Activated naive CD4-positive, alpha-beta T cell (primary cell): ENCODE data around the gene SRBD1.

ENCODE experiments used
- DNase-seq, 4 experiments: peaks; one replicate each; lab custom pipeline; 2025; lab: John Stamatoyannopoulos, UW

The SRBD1 gene

DNA sequence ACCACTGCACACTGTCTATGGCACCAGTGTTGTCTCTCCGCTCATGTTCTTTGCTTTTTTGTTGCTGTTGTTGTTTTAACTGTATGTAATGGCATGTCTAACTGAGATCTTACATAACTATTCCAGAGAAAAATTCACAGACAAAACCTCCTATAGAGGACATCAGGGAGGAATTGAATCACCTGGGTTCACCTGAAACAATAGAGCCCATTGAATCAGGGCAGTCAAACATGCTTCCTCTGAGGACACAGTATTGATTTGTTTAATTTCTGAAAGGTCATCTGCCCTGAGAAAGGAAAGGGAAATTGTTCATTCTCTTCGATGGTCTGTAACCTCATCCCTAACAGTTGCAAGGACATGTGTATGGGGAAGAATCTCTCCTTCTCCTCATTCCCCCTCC is 237.5 kb downstream of the SRBD1 start:
- DNase-seq: no peak

GRCh38 chr2:45370369-45370768 is 240.7 kb downstream of the SRBD1 start:
- DNase-seq: no peak

DNA sequence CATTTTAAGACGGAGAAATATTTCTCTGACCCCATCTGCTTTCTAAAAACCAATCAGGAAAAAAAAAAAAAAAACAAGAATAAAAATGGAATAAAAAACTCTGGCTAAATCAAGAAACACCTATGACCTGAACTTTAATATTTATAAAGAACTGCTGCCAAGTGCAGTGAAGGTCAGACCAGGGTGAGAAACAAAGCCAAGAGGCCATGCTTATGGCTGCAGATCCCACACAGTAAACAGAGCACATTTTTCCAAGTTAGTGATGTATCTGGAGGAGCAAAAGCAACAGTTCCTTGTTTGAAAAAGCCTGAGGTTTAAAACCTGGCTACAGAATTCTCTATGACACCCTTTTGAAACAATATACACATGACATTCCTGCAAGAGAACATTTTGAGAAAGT is 242.3 kb downstream of the SRBD1 start:
- DNase-seq: no peak

GRCh38 chr2:45361666-45362065 is 249.4 kb downstream of the SRBD1 start:
- DNase-seq: no peak

- DNase-seq: no peak
Observed at GRCh38 chr2:45354776-45355175, 256.3 kb downstream of the SRBD1 start.

DNA sequence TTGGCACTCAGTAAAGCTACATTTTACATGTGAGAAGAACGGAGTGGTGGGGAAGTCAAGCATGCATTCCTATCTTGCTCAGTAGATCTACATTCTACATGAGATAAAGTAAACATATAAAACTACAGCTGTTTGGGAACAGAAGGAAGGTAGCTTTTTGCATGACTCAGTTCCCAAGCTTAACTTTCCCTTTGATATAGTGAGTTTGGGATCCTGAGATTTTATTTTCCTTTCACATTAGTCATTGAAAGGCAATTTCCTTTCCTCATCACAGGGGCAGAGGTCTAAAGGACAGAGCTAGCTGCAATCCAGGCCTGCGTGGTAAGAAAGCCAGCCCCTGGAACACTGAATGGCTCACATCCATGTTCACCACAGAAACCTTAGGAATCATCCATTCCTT is 257.2 kb downstream of the SRBD1 start:
- DNase-seq: no peak

- DNase-seq: no peak
Observed at GRCh38 chr2:45352506-45352905, 258.6 kb downstream of the SRBD1 start.

DNA sequence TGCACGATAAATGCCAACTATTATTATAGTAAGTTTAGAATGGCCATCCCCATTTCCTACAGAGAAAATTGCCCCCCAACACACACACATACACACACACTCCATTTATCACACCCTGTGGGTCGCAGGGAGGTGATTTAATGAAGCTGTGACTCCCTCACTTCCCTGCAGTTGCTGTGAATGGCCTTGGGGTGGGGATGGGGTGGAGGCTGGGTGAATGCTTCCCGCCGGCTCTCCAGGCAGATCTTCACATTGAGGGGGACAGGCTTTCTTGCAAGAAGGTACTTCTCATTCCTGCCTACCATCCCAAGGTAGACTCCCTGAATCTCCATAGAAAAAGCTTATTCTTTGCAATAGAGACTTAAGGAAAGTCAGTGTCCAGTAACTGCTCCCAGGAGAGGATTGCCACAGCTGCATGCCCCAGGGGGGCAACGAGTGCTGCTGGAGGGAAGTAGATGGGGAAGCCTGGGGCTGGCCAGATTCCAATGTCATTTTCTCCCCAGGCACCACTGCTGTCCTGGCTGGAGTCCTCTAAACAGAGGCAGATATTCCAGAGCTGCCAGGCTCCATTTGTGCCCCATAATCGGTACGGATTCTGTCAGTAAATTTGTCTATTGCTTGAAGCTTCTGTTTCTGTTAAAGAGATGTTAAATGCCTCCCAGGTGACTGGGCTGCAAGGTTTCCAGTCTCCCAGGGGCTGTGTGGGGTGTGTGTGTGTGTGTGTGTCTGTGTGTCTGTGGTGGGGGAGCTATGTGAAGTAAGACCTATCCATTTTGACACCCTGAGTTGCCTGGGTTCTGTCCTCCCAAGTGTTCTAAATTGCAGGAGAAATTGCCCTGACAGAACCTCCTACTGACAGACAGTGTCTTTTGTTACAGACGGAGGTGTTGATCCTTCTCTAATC is 265.5 kb downstream of the SRBD1 start:
- no peak for DNase-seq

DNA sequence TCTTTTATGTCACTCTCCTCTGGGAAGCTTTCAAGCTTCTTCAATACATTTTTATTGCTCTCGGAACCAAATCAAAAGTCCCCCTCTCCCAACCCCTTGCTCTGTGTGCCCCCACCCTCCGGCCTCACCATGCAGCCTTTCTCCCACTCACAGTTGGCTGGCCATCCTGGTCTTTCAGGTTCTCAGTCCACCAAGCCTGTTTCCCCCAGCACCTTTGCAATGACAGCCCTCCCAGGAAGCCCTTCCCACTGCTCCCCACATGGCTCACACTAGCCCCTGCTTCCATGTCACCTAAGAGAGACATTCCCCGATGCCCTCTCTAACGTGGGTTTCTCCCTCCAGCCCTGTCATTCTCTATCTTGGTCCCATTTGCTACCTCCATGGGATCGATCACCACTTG is 266.6 kb downstream of the SRBD1 start:
- no peak for DNase-seq

DNA sequence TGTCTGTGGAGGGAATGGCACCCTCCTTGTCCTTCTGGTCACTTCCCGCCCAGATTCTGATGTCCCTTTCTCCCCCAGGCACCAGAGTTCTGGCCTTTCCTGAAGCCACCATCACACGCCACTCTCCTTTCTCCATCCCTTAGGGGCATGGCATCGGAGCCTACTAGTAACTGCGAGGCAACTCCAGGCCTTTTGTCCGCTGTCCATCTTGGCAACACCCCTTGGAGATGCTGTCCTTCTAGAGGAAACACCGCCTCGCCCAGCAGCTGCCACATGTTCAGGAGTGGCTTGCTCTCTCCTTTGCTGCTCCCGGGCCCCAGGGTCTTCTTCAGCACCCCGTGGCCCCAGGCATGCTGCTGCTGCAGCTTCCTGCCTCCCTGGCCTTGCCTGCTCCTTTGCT is 267.0 kb downstream of the SRBD1 start:
- DNase-seq: no peak

DNA sequence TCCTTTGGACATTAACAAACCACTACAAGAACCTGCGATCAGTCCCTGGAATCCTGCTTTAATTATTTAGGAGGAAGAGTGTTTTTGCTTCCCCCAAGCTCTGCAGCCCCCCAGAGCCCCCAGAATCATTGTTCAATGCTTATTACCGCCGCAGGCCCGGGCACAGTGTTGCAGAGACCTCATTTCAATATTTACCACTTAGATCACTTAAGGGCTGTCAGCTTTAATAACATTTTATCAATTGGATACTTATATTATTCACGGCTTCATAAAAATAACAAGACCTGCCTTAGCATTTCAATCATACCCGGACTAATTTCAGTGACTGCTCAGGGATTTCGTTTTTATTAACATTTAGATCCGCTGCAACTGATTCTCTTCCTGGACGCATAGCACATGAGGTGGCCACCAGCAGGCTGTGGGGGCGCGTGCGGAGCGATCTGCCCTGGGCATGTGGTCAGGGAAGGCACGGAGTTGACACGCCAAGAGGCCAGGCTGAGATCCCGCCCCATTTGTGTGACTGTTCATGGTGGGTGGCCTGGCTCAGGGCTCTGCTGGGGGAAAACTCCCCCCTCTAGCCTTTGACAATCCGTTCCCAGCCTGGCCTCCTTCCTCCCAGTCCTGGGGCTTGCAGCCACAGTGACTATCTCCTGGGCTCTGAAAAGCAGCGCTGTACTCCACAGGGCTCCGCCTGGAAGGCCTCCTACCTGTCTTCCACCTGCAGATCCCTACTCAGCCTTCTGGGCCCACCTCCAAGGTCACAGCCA is 267.6 kb downstream of the SRBD1 start:
- DNase-seq: no peak

DNA sequence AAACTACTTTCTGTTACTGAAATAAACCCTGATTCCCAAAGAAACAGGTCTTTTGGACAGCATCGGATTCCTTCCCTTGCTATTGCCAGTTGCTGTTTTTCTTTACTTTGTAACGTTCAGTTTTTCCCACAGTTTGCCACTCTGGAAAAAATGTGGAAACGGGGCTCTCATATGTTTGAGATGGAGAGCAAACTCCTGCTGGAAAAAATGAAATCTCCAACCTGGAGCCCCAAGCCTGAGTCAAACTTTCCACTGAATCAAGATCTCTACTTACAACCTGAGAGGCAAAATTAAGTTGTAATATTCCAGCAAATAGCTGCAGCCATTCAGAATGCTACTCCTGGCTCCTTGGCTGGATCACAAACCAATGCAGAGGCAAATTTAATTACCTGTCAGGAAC is 270.7 kb downstream of the SRBD1 start:
- DNase-seq: no peak

GRCh38 chr2:45339253-45339652 is 271.8 kb downstream of the SRBD1 start:
- no peak for DNase-seq
